ENCODE data around the gene KLK10. TPM values are rescaled to one million over a fixed set of nuclear protein-coding genes. Genes with fewer than 3 reads are reported as not detected.

The KLK10 gene
- total and polyA plus RNA-seq, 2 donors (not counting 3 experiments of a cell fraction or from before 2014, with no cell fraction given), result not detected

DNA sequence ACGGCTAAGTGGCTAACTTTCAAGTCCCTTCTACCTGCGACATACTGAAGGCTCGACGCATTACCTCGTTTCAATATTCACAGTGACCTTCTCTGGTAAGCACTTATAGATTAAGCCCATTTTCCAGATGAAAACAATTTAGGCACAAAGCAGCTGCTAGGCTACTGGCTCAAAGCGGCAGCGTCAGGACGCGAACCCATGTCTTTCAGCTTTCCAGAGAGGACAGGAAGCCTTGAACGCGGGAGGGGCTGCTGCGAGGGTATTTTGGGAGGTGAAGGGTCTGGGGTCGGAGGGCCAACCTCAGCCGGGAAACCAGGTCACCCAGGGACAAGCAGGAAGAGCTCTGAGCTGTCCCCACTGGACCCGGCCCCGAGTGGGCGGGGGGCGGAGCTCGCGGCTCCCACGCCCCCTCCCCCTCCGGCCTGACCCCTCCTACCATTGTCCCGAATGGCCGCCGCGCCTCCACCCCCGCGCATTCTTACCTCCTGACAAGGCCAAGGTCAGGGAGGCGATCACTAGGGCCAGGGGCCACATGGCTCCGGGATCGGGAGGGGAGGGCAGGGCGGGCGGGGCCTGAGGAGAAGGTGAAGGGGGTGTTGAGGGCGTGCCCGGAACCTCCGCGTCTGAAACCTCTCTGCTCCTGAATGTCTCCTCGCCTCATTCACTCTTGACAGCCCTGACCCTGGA, 45.2 kb upstream of the KLK10 start, which contains the start of gene KLK13:
TSS of gene KLK13 (minus strand) at position 559 of the 687 bp plus-strand sequence. CDS start at position 534, 25 bp downstream.
- H3K4me2 ChIP-seq (ENCODE audit: insufficient read depth, low read length), result no peak within 1 kb of the TSS
- H3K27me3 ChIP-seq (ENCODE audit: control insufficient read depth in 2 of 2, insufficient read depth in 2 of 2, low read length in 2 of 2), result no peaks in the 10 kb centered on the region
- FAIRE-seq, result no peak
- no peak within 1 kb of the TSS for H3K27ac ChIP-seq (ENCODE audit: insufficient read depth, low read depth, low read length)
- H3K36me3 ChIP-seq (ENCODE audit: control insufficient read depth in 2 of 2, extremely low read depth in 1 of 2, insufficient read depth in 2 of 2, low read length in 2 of 2), result no peaks in the 10 kb centered on the region
- ChIA-PET CTCF (no interaction called here), POLR2A (no interaction called here)
- BruUV-seq (replicated peaks), result no TSS peak
- no peaks in the 10 kb centered on the region for H4K20me1 ChIP-seq (replicated peaks; ENCODE audit: control insufficient read depth, extremely low read depth, insufficient read depth, low read length)
- DNase-seq (ENCODE audit: low read depth, low spot score), result no peak
- no peaks in the 10 kb centered on the region for H3K79me2 ChIP-seq (ENCODE audit: control insufficient read depth, insufficient read depth, low read length)
- H3K4me3 ChIP-seq (replicated peaks in 1 of 3; ENCODE audit: insufficient read depth in 1 of 3, low read depth in 1 of 3, low read length in 3 of 3), result no peak within 1 kb of the TSS
- no peak within 1 kb of the TSS for H3K9ac ChIP-seq (replicated peaks; ENCODE audit: extremely low read depth, insufficient read depth, low read length)
- no peaks in the 10 kb centered on the region for H3K9me3 ChIP-seq (replicated peaks; ENCODE audit: control insufficient read depth, insufficient read depth, low read length)
- no peaks in the 10 kb centered on the region for H3K4me1 ChIP-seq (ENCODE audit: control insufficient read depth, extremely low read depth, insufficient read depth, low read length)
- no peaks in the 10 kb centered on the region for H3K9me1 ChIP-seq (replicated peaks; ENCODE audit: control insufficient read depth, extremely low read depth, insufficient read depth, low read length)
- no peak for TF ChIP-seq POLR2AphosphoS5 (IDR thresholded peaks at IDR 0.05; ENCODE audit: insufficient read depth, low read depth, low read length)
- TF ChIP-seq, protein P1, sequence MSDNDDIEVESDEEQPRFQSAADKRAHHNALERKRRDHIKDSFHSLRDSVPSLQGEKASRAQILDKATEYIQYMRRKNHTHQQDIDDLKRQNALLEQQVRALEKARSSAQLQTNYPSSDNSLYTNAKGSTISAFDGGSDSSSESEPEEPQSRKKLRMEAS (IDR thresholded peaks at IDR 0.05; ENCODE audit: insufficient read depth, insufficient read length), result no peak
- no peak for TF ChIP-seq POLR2A (IDR thresholded peaks at IDR 0.05; ENCODE audit: low read depth, low read length)
- TF ChIP-seq MYC (IDR thresholded peaks at IDR 0.05; ENCODE audit: low read depth, low read length), result no peak
- H2AFZ ChIP-seq (ENCODE audit: low read depth, low read length), result no peak within 1 kb of the TSS
- dilution Hi-C loops (cut with MboI; ENCODE audit: extremely low pct_ligation_motif_present, low sequenced_read_pairs) (no loop called here), intact Hi-C loops (cut with micrococcal nuclease) (no loop called here)

DNA sequence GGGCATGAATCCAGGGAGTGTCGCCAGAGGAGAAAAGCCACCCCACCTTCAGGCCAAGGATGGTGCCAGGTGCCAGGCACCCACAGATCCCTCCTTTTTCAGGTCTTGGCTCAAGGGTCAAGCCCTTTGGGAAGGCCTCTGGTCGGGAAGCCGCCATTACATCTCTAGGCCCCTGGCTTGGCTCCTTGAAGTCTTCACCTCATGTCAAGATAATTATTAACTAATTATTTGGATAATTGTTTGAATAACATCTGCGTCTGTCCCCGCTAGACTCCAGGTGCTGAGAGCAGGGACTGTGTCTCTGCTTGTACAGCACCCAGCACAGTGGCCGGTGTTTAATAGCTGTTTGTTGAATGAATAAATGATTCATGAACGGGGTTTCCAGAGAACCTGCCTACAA, 44.2 kb upstream of the KLK10 start:
- intact Hi-C loops (cut with micrococcal nuclease) (no loop called here), dilution Hi-C loops (cut with MboI; ENCODE audit: extremely low pct_ligation_motif_present, low sequenced_read_pairs) (no loop called here)
- H3K4me3 ChIP-seq (replicated peaks in 1 of 3; ENCODE audit: insufficient read depth in 1 of 3, low read depth in 1 of 3, low read length in 3 of 3), result no peak overlapping the region
- no peaks in the 10 kb centered on the region for H3K36me3 ChIP-seq (ENCODE audit: control insufficient read depth in 2 of 2, extremely low read depth in 1 of 2, insufficient read depth in 2 of 2, low read length in 2 of 2)
- no peaks in the 10 kb centered on the region for H3K79me2 ChIP-seq (ENCODE audit: control insufficient read depth, insufficient read depth, low read length)
- no peak overlapping the region for H2AFZ ChIP-seq (ENCODE audit: low read depth, low read length)
- no peak overlapping the region for H3K27ac ChIP-seq (ENCODE audit: insufficient read depth, low read depth, low read length)
- no peak overlapping the region for H3K9ac ChIP-seq (replicated peaks; ENCODE audit: extremely low read depth, insufficient read depth, low read length)
- no peak overlapping the region for H3K4me2 ChIP-seq (ENCODE audit: insufficient read depth, low read length)
- H3K9me1 ChIP-seq (replicated peaks; ENCODE audit: control insufficient read depth, extremely low read depth, insufficient read depth, low read length), result no peaks in the 10 kb centered on the region
- no peak for DNase-seq (ENCODE audit: low read depth, low spot score)
- no TSS peak for BruUV-seq (replicated peaks)
- ChIA-PET CTCF (no interaction called here), POLR2A (no interaction called here)
- H3K27me3 ChIP-seq (ENCODE audit: control insufficient read depth in 2 of 2, insufficient read depth in 2 of 2, low read length in 2 of 2), result no peaks in the 10 kb centered on the region
- H3K9me3 ChIP-seq (replicated peaks; ENCODE audit: control insufficient read depth, insufficient read depth, low read length), result no peaks in the 10 kb centered on the region
- TF ChIP-seq EZH2 (IDR thresholded peaks at IDR 0.05; ENCODE audit: borderline replicate concordance, low read depth, low read length, severe bottlenecking) (no peak), FOS (IDR thresholded peaks at IDR 0.05; ENCODE audit: borderline replicate concordance, insufficient read depth, low read length) (no peak), POLR2A (IDR thresholded peaks at IDR 0.05; ENCODE audit: low read depth, low read length) (no peak), POLR2AphosphoS5 (IDR thresholded peaks at IDR 0.05; ENCODE audit: insufficient read depth, low read depth, low read length) (no peak), JUN (IDR thresholded peaks at IDR 0.05; ENCODE audit: borderline replicate concordance, insufficient read depth, insufficient read length, low read depth) (no peak), MYC (IDR thresholded peaks at IDR 0.05; ENCODE audit: low read depth, low read length) (no peak), GATA2 (IDR thresholded peaks at IDR 0.05; ENCODE audit: insufficient read depth, insufficient read length, low read depth, low read length) (no peak)
- TF ChIP-seq, protein P2, sequence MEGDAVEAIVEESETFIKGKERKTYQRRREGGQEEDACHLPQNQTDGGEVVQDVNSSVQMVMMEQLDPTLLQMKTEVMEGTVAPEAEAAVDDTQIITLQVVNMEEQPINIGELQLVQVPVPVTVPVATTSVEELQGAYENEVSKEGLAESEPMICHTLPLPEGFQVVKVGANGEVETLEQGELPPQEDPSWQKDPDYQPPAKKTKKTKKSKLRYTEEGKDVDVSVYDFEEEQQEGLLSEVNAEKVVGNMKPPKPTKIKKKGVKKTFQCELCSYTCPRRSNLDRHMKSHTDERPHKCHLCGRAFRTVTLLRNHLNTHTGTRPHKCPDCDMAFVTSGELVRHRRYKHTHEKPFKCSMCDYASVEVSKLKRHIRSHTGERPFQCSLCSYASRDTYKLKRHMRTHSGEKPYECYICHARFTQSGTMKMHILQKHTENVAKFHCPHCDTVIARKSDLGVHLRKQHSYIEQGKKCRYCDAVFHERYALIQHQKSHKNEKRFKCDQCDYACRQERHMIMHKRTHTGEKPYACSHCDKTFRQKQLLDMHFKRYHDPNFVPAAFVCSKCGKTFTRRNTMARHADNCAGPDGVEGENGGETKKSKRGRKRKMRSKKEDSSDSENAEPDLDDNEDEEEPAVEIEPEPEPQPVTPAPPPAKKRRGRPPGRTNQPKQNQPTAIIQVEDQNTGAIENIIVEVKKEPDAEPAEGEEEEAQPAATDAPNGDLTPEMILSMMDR (IDR thresholded peaks at IDR 0.05; ENCODE audit: extremely low read depth in 1 of 2, insufficient read depth in 1 of 2, low read depth in 1 of 2, low read length in 2 of 2), result no peak
- TF ChIP-seq, protein P1 (IDR thresholded peaks at IDR 0.05; ENCODE audit: insufficient read depth, insufficient read length), result no peak
- no peaks in the 10 kb centered on the region for H3K4me1 ChIP-seq (ENCODE audit: control insufficient read depth, extremely low read depth, insufficient read depth, low read length)
- H4K20me1 ChIP-seq (replicated peaks; ENCODE audit: control insufficient read depth, extremely low read depth, insufficient read depth, low read length), result no peaks in the 10 kb centered on the region
- no peak for FAIRE-seq

Measured in endothelial cell of umbilical vein (primary cell).